GM12865 (cell line): ENCODE data around the gene KCNJ6.

Experiments used
- DNase-seq: peaks from one replicate; pipeline ENCODE4 v3.0.0; 2010; ENCODE audit warnings: low read depth
- H3K4me3 ChIP-seq: 2 replicates; pipeline ENCODE4 v1.5.1; 2011; ENCODE audit warnings: mild to moderate bottlenecking, low read depth, low read length, control low read depth
- CTCF ChIP-seq: IDR thresholded peaks from 2 replicates; pipeline ENCODE4 v1.5.1; 2011; ENCODE audit warnings: low read length, control low read depth, low read depth, inconsistent platforms; ENCODE audit not compliant: insufficient read depth; ENCODE audit errors: missing control alignments

Gene KCNJ6

GRCh38 chr21:37845535-37845934 lies 70.7 kb downstream of the KCNJ6 start:
- no peak for TF ChIP-seq CTCF
- no peak for DNase-seq

GRCh38 chr21:37843191-37843590 lies 73.1 kb downstream of the KCNJ6 start:
- DNase-seq = no peak
- no peak overlapping the region for H3K4me3 ChIP-seq
- no peak for TF ChIP-seq CTCF

More at GRCh38 chr21:37845535-37845934, 70.7 kb downstream of the KCNJ6 start:
- H3K4me3 ChIP-seq = no peak overlapping the region

GRCh38 chr21:37842163-37842919 lies 73.9 kb downstream of the KCNJ6 start:
- DNase-seq = no peak
- no peak for TF ChIP-seq CTCF
- no peak overlapping the region for H3K4me3 ChIP-seq

GRCh38 chr21:37837381-37837780 lies 78.9 kb downstream of the KCNJ6 start:
- no peak for TF ChIP-seq CTCF
- H3K4me3 ChIP-seq = no peak overlapping the region
- DNase-seq = no peak

GRCh38 chr21:37835481-37835880 lies 80.8 kb downstream of the KCNJ6 start:
- TF ChIP-seq CTCF = no peak
- H3K4me3 ChIP-seq = no peak overlapping the region
- DNase-seq = no peak

GRCh38 chr21:37833301-37833700 lies 83.0 kb downstream of the KCNJ6 start:
- no peak for TF ChIP-seq CTCF
- no peak overlapping the region for H3K4me3 ChIP-seq
- DNase-seq = no peak

GRCh38 chr21:37829447-37829846 lies 86.8 kb downstream of the KCNJ6 start:
- H3K4me3 ChIP-seq = no peak overlapping the region
- peak; percentile 4 for DNase-seq
- no peak for TF ChIP-seq CTCF
